ENCODE measurements around the gene ZNF83.

DNA sequence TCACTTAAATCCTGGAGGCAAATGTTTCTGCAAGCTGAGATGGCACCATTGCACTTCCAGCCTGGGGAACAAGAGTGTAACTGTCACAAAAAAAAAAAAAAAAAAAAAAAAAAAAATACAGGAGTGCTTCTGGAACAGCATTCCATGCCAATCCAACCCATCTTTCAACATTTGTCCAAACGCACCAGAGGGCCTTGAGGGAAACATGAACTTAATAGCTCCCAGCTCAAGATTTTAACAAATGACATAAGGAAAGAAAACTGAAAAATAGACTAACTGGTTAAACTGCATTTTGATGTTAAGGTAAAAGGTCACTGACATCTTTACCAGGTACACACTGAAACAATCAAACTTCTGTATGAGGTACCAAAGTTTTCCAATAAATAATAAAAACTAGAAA lies 47.7 kb upstream of the ZNF83 start:
- TF ChIP-seq, protein P1, sequence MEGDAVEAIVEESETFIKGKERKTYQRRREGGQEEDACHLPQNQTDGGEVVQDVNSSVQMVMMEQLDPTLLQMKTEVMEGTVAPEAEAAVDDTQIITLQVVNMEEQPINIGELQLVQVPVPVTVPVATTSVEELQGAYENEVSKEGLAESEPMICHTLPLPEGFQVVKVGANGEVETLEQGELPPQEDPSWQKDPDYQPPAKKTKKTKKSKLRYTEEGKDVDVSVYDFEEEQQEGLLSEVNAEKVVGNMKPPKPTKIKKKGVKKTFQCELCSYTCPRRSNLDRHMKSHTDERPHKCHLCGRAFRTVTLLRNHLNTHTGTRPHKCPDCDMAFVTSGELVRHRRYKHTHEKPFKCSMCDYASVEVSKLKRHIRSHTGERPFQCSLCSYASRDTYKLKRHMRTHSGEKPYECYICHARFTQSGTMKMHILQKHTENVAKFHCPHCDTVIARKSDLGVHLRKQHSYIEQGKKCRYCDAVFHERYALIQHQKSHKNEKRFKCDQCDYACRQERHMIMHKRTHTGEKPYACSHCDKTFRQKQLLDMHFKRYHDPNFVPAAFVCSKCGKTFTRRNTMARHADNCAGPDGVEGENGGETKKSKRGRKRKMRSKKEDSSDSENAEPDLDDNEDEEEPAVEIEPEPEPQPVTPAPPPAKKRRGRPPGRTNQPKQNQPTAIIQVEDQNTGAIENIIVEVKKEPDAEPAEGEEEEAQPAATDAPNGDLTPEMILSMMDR (IDR thresholded peaks at IDR 0.05; ENCODE audit: insufficient read depth, low read length), result no peak
- no peak for TF ChIP-seq REST (IDR thresholded peaks at IDR 0.05; ENCODE audit: insufficient replicate concordance, low read depth)
